ENCODE measurements around the gene COMT. TPM values are rescaled to one million over a fixed set of nuclear protein-coding genes. Genes with fewer than 3 reads are reported as not detected.

Gene COMT
- total and polyA plus RNA-seq, 4 donors: 75.3 to 430 (median 146) TPM

DNA sequence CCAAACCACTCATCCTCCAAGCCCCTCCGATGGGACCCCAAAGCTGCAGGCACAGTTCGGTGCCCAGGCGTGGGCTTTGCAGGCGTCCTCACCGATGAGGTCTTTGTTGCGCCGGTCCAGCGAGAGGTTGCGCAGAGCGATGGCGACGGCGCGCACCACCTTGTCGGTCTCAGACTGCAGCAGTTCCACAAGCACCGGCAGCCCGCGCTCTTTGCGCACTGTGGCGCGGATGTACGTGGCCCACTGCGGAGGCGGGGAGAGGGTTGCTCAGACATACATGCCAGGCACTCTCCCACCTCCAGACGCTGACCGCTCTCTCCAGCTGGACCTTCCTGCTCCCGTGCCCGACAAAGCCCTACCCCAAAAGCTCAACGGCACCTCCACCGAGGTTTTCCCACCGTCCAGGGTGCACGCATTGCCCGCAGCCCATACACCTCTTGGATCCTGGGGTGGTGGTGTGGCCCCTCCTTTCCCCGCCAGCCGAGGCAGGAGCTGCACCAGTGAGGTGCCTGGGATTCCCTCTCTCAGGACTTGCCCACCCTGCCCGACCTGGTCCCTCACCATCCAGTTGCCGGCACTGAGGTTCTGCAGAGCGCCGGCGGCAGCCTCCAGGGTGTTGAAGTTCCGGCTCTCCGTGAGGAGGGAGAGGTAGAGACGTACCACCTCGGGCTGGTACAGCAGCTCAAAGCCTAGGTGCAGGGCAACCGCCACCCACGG, 32.1 kb downstream of the COMT start:
- Histone ChIP-seq H3K27me3 (ENCODE audit: control insufficient read depth in 4 of 4, insufficient read depth in 4 of 4, low read length in 3 of 4) (no peaks in the 10 kb centered on the region), H3K27ac (ENCODE audit: low read depth in 1 of 2, low read length in 2 of 2) (no peak overlapping the region), H3K4me3 (ENCODE audit: low read depth in 1 of 3, low read length in 3 of 3) (no peak overlapping the region), H3K9ac (ENCODE audit: low read depth in 1 of 2, low read length in 2 of 2) (no peak overlapping the region), H3K9me3 (ENCODE audit: control insufficient read depth in 4 of 4, low read length in 3 of 4) (no peaks in the 10 kb centered on the region), H3K4me1 (ENCODE audit: control insufficient read depth in 4 of 4, insufficient read depth in 4 of 4, low read length in 3 of 4) (peaks cover 21 to 38% (median 32%) of the 10 kb centered on the region in 4 donors), H3K36me3 (ENCODE audit: control insufficient read depth in 4 of 4, insufficient read depth in 3 of 4, low read depth in 1 of 4, low read length in 3 of 4) (peaks cover 0 to 12% (median 2%) of the 10 kb centered on the region in 4 donors)
- TF ChIP-seq EGR1 (IDR thresholded peaks at IDR 0.05; ENCODE audit: low read depth in 2 of 2) (no peak), TAF1 (conservative IDR thresholded peaks at IDR 0.05) (no peak), YY1 (IDR thresholded peaks at IDR 0.05) (no peak), NR2F2 (IDR thresholded peaks at IDR 0.05) (no peak), CTCF (IDR thresholded peaks at IDR 0.05; ENCODE audit: low read depth, low read length, missing input control) (no peak), JUND (IDR thresholded peaks at IDR 0.05) (no peak), FOXA2 (IDR thresholded peaks at IDR 0.05) (no peak), HNF4A (conservative IDR thresholded peaks at IDR 0.05) (no peak), RAD21 (IDR thresholded peaks at IDR 0.05) (no peak), SP1 (IDR thresholded peaks at IDR 0.05) (no peak), HNF4G (IDR thresholded peaks at IDR 0.05) (no peak)
- TF ChIP-seq, protein P1, sequence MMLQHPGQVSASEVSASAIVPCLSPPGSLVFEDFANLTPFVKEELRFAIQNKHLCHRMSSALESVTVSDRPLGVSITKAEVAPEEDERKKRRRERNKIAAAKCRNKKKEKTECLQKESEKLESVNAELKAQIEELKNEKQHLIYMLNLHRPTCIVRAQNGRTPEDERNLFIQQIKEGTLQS (IDR thresholded peaks at IDR 0.05): no peak
- TF ChIP-seq, protein P2, sequence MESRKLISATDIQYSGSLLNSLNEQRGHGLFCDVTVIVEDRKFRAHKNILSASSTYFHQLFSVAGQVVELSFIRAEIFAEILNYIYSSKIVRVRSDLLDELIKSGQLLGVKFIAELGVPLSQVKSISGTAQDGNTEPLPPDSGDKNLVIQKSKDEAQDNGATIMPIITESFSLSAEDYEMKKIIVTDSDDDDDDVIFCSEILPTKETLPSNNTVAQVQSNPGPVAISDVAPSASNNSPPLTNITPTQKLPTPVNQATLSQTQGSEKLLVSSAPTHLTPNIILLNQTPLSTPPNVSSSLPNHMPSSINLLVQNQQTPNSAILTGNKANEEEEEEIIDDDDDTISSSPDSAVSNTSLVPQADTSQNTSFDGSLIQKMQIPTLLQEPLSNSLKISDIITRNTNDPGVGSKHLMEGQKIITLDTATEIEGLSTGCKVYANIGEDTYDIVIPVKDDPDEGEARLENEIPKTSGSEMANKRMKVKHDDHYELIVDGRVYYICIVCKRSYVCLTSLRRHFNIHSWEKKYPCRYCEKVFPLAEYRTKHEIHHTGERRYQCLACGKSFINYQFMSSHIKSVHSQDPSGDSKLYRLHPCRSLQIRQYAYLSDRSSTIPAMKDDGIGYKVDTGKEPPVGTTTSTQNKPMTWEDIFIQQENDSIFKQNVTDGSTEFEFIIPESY (IDR thresholded peaks at IDR 0.05): no peak
- TF ChIP-seq, protein P3, sequence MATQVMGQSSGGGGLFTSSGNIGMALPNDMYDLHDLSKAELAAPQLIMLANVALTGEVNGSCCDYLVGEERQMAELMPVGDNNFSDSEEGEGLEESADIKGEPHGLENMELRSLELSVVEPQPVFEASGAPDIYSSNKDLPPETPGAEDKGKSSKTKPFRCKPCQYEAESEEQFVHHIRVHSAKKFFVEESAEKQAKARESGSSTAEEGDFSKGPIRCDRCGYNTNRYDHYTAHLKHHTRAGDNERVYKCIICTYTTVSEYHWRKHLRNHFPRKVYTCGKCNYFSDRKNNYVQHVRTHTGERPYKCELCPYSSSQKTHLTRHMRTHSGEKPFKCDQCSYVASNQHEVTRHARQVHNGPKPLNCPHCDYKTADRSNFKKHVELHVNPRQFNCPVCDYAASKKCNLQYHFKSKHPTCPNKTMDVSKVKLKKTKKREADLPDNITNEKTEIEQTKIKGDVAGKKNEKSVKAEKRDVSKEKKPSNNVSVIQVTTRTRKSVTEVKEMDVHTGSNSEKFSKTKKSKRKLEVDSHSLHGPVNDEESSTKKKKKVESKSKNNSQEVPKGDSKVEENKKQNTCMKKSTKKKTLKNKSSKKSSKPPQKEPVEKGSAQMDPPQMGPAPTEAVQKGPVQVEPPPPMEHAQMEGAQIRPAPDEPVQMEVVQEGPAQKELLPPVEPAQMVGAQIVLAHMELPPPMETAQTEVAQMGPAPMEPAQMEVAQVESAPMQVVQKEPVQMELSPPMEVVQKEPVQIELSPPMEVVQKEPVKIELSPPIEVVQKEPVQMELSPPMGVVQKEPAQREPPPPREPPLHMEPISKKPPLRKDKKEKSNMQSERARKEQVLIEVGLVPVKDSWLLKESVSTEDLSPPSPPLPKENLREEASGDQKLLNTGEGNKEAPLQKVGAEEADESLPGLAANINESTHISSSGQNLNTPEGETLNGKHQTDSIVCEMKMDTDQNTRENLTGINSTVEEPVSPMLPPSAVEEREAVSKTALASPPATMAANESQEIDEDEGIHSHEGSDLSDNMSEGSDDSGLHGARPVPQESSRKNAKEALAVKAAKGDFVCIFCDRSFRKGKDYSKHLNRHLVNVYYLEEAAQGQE (IDR thresholded peaks at IDR 0.05): no peak
- 96% methylated on average over 46 of the region's 46 CpGs for WGBS
- no peak for DNase-seq (ENCODE audit: low spot score)

DNA sequence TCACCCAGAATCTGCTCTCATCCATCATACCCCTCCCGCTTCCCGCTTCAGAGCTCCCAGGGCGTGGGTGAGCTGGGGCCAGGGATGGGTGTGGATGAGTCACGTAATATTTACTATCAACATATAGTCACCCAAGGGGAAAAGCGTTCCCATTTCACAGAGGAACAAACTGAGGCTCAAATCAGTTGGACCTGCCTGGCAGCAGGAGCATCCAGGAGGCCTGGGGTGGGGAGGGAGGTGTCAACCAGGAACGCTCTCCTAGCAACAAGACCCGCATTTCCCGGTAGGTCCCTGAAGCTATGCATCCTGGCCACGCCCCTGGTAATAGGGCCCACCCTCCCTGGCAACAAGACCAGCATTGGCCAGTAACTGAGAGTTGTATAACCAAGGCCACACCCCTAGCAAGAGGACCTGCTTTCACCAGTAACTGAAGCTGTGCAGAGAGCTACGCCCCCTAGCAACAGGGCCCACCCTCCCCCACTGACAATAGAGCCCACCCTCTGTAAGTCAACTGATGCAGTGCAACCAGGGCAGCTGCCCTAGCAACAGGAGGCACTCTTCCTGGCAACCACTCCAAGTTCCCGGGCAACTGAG, 32.8 kb downstream of the COMT start:
- peaks cover 0 to 16% (median 4%) of the 10 kb centered on the region in 4 donors for H3K36me3 ChIP-seq (ENCODE audit: control insufficient read depth in 4 of 4, insufficient read depth in 3 of 4, low read depth in 1 of 4, low read length in 3 of 4)

More for the DNA sequence above, 32.8 kb downstream of the COMT start:
- H3K9ac ChIP-seq (ENCODE audit: low read depth in 1 of 2, low read length in 2 of 2): no peak overlapping the region
- H3K9me3 ChIP-seq (ENCODE audit: control insufficient read depth in 4 of 4, low read length in 3 of 4): no peaks in the 10 kb centered on the region
- WGBS: 75% methylated on average over 11 of the region's 11 CpGs
- peaks cover 18 to 33% (median 25%) of the 10 kb centered on the region in 4 donors for H3K4me1 ChIP-seq (ENCODE audit: control insufficient read depth in 4 of 4, insufficient read depth in 4 of 4, low read length in 3 of 4)
- DNase-seq (ENCODE audit: low spot score): no peak
- H3K4me3 ChIP-seq (ENCODE audit: low read depth in 1 of 3, low read length in 3 of 3): no peak overlapping the region
- no peaks in the 10 kb centered on the region for H3K27me3 ChIP-seq (ENCODE audit: control insufficient read depth in 4 of 4, insufficient read depth in 4 of 4, low read length in 3 of 4)
- TF ChIP-seq NR2F2 (IDR thresholded peaks at IDR 0.05): no peak
- TF ChIP-seq, protein P3 (IDR thresholded peaks at IDR 0.05): no peak
- TF ChIP-seq HNF4A (conservative IDR thresholded peaks at IDR 0.05): no peak
- TF ChIP-seq TAF1 (conservative IDR thresholded peaks at IDR 0.05): no peak
- TF ChIP-seq RXRA (IDR thresholded peaks at IDR 0.05): no peak
- TF ChIP-seq, protein P2 (IDR thresholded peaks at IDR 0.05): no peak
- H3K27ac ChIP-seq (ENCODE audit: low read depth in 1 of 2, low read length in 2 of 2): no peak overlapping the region

All from liver (tissue), 9 donors.